ENCODE measurements around the gene GAN.

DNA sequence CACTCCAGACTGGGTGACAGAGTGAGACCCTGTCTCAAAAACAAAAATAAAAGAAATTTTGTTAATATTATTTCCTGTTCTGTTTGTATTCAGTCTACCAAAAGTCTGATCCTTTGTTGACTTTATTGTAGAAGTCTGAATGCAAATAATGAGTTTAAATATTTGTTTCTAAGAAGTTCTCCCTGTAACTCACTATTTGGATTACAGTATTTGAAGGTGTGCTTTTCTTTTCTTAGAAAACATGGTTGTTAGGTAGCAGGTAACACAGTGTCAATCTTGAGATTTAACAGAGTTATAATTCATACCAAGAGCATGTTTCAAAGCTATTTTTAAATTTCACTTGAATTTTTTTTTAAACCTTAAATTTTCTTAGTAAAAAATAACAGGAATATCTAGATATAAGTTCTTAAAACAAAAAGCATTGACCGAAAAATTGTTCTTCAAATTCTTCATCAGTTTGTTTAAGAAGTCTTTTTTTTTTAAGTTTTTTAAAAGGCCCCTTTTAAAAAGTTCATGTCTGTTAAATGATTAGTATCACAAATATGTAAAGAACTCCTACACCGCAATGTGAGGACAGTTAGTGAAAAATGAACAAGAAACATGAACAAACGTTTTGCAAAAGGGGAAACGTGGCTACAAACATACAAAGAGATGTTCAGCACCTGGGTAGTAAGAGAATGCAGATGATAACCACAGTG is 35.0 kb downstream of the GAN start:
- TF ChIP-seq REST (IDR thresholded peaks at IDR 0.05; ENCODE audit: borderline replicate concordance): no peak
- no peak for TF ChIP-seq REST (CRISPR knock-in tag; IDR thresholded peaks at IDR 0.05; ENCODE audit: low read depth)
- no peak for TF ChIP-seq FOXP1 (CRISPR knock-in tag; IDR thresholded peaks at IDR 0.05)
- TF ChIP-seq SRSF7 (optimal IDR thresholded peaks at IDR 0.05; ENCODE audit: low read depth, low read length): no peak
- TF ChIP-seq JUND (IDR thresholded peaks at IDR 0.05; ENCODE audit: borderline replicate concordance, low read depth, low read length): no peak
- TF ChIP-seq JUND (tag; IDR thresholded peaks at IDR 0.05; ENCODE audit: borderline replicate concordance, low read depth, low read length): no peak
- no peak for TF ChIP-seq SMARCA4 (IDR thresholded peaks at IDR 0.05)
- TF ChIP-seq PTTG1 (tag; IDR thresholded peaks at IDR 0.05; ENCODE audit: low read depth): no peak
- TF ChIP-seq ZNF24 (IDR thresholded peaks at IDR 0.05): no peak
- TF ChIP-seq CTCF (IDR thresholded peaks at IDR 0.05 in 2 of 3, conservative IDR thresholded peaks at IDR 0.05 in 1 of 3; ENCODE audit: insufficient read depth in 2 of 3, low read depth in 1 of 3, low read length in 3 of 3): no peak
- no peak for TF ChIP-seq ZNF354B (CRISPR knock-in tag; IDR thresholded peaks at IDR 0.05)
- TF ChIP-seq ZNF280B (CRISPR knock-in tag; IDR thresholded peaks at IDR 0.05): no peak
- no peak for TF ChIP-seq GABPA (tag; conservative IDR thresholded peaks at IDR 0.05; ENCODE audit: low read depth)
- TF ChIP-seq, protein P1, sequence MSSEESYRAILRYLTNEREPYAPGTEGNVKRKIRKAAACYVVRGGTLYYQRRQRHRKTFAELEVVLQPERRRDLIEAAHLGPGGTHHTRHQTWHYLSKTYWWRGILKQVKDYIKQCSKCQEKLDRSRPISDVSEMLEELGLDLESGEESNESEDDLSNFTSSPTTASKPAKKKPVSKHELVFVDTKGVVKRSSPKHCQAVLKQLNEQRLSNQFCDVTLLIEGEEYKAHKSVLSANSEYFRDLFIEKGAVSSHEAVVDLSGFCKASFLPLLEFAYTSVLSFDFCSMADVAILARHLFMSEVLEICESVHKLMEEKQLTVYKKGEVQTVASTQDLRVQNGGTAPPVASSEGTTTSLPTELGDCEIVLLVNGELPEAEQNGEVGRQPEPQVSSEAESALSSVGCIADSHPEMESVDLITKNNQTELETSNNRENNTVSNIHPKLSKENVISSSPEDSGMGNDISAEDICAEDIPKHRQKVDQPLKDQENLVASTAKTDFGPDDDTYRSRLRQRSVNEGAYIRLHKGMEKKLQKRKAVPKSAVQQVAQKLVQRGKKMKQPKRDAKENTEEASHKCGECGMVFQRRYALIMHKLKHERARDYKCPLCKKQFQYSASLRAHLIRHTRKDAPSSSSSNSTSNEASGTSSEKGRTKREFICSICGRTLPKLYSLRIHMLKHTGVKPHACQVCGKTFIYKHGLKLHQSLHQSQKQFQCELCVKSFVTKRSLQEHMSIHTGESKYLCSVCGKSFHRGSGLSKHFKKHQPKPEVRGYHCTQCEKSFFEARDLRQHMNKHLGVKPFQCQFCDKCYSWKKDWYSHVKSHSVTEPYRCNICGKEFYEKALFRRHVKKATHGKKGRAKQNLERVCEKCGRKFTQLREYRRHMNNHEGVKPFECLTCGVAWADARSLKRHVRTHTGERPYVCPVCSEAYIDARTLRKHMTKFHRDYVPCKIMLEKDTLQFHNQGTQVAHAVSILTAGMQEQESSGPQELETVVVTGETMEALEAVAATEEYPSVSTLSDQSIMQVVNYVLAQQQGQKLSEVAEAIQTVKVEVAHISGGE (CRISPR knock-in tag; IDR thresholded peaks at IDR 0.05): no peak
- TF ChIP-seq EP300 (IDR thresholded peaks at IDR 0.05; ENCODE audit: low read length): no peak
- TF ChIP-seq KAT8 (IDR thresholded peaks at IDR 0.05; ENCODE audit: low read depth): no peak
